HG03103 (cell line): Measurements from ENCODE around the gene DENND5A.
"Not testable (repeated sequence)": the region's sequence is repeated elsewhere in the genome, so short reads cannot be mapped to it uniquely, and the experiment has no call there.

Experiments
- ATAC-seq: cut with Tn5 transposase; IDR thresholded peaks from one replicate; pipeline ENCODE4 v1.9.1; 2021; ENCODE audit warnings: low read depth; ENCODE audit not compliant: unreplicated experiment

Gene DENND5A

DNA sequence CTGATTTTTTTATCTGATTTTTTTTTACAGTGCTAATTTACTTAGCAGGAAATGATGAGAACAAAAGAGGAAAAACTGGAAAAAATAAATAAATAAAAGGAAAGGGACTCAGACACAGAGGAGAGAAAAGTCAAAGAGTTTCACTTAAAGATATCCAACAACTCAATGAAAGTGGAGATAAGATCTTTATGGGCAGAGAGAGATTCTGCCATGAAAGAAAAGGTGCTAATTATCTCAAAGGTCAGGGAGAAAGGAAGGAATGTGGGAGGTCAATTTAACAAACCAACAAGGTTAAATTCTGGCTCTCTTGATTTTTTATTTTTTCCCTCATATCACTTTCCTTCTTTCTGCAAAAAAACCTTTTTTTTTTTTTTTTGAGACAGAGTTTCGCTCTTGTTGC, 86.0 kb downstream of the DENND5A start:
- no peak for ATAC-seq

DNA sequence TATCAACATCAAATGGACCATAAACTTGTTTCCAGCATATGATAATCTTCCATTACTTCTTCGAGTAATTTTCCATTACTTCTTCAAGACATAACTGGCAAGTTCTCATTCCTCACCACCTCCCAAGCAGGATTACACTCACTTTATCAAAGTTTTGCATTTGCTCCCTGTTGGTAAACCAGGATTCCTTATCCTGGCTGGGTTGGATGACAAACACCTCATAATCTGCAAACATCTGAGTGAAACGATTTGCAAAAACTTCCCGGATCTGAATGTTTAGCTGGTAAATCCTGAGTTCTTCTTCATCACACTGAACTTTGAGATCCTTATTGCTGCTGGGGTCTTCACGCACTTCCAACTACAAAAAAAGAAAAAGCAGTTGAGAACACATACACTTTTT, 86.4 kb downstream of the DENND5A start:
- ATAC-seq, result no peak

DNA sequence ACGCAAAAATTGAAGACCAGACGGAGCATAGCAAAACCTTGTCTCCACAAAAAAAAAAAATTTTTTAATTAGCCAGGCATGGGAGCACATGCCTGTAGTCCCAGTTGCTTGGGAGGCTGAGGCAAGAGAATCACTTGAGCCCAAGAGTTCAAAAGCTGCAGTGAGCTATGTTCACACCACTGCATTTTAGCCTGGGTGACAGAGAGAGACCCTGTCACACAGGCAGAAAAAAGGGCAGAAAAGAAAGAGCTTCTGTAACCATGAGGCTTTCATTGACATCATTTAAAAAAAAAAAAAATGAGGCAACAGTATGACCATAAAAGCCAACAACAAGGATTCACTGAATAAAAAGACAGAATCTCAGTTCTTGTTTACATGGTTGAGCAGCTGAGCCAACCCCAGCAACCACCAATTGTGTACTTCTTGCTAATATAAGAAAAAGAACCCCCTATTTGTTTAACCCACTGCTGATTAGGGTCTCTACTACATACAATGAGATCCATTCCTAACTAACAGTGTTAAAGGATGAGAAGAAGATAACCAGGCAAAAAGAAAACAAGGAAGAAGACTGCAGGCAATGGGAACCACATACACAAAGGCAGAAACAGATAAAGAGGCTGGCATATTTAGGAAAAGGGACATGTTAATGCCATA, 87.6 kb downstream of the DENND5A start:
- ATAC-seq, result no peak

DNA sequence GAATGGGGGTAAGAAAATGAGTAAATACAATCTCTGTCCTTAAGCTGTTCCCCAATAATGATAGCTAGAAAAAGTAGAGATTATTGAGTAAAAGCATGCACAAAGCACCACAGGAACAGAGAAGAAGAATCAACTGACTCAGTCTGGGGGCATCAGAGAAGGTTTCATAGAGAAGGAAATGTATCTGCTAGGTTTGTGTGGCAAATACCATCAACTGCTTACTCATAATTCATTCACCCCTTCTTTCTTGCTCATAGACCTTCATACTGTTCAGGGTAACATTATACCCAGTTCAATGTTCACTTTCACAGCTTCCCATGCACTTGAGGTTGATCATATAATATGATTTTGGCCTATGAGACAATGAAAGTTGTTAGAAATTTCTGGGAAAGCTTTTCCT, 88.6 kb downstream of the DENND5A start:
- no peak for ATAC-seq

DNA sequence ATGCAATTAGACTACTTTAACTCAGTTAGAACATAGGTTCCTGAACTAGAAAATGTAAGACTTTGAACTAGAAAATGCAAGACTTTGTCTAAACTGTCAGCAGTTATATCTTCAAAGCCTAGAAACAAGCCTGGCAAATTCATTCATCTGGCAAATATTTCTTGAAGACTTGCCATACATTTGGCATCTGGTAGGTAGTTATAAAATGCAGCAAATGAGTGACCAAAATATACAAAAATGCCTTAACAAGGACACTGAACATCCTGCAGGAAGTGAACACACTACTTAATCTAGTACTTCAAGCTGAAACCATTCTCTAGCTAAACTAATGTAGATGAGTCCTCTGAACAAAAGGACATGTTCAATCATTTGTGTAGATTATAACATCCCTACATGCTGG, 89.0 kb downstream of the DENND5A start:
- ATAC-seq, result no peak

DNA sequence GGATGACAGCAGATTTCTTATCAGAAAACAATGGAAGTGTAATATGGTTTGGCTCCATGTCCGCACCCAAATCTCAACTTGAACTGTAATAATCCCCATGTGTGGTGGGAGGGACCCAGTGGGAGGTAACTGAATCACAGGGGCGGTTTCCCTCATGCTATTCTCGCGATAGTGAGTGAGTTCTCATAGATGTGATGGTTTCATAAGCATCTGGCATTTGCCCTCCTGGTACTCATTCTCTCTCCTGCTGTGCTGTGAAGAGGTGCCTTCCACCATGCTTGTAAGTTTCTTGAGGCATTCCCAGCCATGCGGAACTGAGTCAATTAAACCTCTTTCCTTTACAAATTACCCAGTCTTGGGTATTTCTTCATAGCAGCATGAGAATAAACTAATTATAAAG, 92.8 kb downstream of the DENND5A start:
- no peak for ATAC-seq

DNA sequence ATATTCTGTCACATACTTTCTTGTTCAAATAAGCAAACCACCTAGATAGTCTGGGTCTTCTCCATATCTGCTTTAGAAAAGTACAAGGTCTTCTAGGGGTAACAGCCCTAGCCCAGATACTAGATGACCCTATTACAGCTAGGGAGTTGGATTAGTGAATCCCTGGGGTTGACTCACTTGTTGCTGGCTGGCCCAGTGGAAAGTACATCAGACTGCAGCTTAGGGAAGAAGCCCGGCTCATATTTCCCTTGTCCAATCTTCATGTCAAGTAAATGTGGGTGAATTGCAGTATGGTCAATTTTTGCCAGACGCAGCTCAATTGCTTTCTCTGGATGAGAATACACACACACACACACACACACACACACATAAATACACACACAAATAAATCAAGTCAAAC, 94.7 kb downstream of the DENND5A start:
- ATAC-seq, result no peak

DNA sequence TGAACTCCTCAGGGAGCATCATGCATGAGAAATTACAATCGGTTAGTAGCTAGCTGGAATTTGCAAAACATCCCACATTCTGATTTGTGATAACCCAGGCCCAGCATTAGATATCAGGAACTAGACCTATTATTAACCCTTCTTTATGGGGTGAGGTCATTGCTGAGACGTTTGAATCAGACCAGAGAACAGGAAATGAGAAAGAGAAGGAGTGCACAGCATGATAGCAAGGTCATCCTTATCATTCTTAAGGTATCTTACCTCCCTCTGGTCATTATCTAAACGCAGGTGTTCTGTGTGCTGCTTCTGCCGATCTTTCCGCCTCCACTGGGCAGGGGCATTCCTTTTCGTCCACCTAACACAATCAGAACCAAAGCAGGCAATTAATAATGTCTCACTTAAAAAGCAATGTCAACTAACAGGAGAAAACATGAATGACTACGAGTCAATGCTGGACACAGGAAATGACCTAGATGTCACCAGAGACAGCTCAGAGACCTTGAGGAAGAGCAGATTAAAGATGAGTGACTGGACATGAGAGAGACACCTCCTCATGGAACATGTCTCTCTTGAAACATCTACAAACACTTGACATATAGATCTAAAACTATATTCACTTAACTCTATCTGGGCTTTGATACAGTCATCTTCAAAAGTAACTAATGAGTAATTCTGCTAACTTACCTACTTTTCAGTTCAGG, 95.4 kb downstream of the DENND5A start:
- ATAC-seq, result peak; percentile 68

DNA sequence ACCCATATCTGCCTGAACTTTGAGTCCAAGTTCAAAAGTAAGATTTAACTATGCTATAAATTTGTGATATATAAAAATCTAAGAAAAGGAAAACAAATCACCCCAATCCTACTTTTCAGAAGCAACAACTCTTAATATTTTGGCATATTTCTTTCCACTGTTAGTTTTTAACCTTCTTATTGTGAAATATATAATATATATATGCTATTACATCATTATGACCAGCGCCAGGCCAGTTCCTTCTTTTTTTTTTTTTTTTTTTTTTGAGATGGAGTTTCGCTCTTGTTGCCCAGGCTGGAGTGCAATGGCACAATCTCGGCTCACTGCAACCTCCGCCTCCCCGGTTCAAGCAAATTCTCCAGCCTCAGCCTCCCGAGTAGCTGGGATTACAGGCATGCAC, 103.2 kb downstream of the DENND5A start:
- ATAC-seq, result not testable (repeated sequence)

DNA sequence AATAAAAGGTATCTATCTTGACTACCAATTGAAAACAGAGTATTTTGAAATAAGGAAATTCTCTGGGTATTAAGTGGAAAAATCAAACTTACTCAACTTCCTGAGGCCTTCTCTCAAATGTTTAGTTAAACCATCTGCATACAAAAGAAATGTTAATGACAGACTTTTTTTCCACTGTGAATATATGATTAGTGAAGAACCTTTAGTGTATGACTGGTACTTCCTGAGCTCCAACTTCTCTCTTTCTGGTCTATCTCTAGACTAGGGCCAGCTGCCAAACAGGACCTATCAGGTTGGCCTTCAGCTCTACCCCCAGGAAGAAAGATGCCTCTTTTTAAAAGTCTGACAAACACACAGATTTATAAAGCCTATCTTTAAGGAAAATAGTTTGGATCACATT, 105.0 kb downstream of the DENND5A start:
- no peak for ATAC-seq

DNA sequence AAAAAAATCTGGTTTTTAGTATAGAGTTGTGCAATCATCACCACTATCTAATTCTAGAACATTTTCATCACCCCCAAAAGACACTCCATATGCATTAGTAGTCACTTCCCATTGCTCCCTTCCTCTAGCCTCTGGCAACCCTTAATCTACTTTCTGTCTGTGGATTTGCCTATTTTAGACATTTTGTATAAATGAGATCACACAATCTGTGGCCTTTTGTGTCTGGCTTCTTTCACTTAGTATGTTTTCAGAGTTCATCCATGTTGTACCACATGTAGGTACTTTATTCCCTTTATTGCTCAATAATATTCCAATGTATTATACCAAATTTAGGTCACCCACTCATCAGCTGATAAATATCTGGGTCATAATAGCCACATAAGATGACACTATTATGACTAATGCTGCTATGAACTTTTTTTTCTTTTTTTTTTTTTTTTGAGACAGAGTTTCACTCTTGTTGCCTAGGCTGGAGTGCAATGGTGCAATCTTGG, 106.2 kb downstream of the DENND5A start:
- ATAC-seq, result no peak

DNA sequence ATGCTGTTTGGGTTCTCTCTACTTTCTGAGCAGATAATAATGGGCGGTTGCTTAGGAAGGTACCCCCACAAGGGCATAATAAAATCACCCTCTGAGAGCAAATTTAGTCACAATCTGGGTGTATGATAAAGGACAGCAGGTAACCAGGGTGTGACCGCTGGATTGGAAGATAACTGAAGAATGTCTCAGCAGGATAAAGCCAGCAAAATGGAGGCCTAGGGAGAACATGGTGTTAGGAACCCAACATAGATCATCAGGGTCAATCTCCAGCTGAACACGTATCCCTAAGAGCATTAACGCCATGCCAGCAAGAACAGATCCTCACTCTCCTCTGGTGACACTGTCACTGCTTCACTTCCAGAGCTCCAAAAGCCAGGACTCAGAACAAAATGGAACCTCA, 109.2 kb downstream of the DENND5A start:
- no peak for ATAC-seq

DNA sequence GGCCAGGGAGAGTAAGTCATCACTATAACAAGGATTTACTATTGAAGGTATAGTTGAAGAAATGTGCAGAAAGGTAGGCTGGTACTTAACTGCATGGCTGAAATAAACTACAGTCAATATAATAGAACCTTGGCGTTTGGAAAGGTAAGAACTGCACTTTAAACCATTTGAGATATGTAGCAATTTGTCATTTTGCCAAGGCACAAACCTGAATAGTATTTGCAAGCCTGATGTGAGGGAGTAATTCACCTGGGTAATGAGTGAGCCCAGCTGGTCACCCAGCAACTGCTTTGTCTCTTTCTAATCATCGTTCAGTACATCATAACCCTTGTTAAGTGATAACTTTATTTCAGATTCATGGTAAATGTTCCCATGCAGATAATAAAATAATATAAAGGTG, 111.5 kb downstream of the DENND5A start:
- ATAC-seq, result no peak

DNA sequence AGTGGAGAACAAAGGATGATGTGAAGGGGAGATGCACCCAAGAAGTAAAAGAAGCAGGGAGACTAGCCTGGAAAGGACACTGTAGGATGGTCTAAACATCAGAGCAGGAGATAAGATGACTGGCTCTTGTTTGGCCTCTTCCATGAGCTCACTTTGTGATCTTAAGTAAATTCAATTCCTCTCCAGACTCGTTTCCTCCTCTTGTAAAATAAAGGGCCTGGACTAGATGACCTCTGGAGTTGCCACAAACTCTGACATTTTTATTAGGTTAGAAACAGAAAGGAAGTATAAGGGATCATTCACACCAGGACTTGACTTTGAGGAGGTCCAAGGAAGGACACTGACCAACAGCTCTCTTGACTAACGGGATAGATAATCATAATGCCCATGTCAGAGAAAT, 113.5 kb downstream of the DENND5A start:
- no peak for ATAC-seq

DNA sequence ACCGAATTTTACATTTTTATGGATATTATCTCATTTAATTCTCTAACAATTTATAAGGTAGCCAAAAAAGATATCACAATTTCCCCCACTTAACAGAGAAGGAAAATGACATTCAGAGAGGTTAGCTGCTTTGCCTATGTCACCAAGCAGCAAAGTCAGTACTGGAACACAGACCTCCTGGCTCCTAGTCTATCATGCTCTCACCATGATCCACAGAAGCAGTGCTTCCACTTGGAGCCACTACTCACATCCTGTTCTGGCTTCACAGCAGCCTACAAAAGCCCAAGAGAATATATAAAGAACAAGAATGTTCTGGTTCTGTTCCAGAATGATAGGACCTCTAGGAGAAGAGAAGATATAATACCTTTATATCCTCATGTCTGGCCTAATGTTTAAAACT, 114.2 kb downstream of the DENND5A start:
- no peak for ATAC-seq

DNA sequence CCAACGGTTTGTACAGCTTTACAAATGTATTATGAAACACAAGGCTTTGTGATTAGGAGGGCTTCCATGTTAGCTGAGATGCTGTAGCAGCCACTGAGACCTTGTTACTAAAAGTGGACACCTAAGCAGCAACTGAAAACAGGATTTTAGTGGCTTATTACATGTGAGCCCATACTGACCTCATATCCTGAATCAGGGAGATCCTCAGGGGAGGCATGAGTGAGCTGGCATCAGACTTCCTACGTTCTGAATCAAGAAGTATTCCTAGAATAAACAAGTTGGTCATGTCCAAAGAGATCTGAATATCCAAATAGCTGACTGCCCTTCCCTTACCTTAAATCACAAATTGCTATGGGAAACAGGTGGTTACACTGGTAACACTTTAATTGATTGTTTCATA, 114.6 kb downstream of the DENND5A start:
- no peak for ATAC-seq

DNA sequence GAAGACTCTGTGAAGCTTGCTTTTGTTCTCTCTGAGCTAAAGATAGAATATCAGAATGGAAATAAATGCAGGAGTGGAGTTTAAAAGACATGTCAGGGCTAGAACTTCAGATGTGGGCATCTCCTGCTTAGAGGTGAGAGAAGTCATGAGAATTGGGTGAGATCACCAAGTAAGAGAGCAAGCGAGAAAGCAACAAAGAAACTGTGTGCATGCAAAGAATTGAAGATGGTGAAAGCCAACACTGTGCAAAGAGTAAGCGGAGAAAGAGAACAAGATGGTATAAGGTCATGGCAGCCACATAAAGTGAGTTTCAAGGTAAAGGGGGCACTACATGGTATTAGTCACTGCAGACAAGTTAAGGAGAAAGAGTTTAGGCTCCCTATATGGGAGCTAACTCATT, 116.4 kb downstream of the DENND5A start:
- ATAC-seq, result no peak

DNA sequence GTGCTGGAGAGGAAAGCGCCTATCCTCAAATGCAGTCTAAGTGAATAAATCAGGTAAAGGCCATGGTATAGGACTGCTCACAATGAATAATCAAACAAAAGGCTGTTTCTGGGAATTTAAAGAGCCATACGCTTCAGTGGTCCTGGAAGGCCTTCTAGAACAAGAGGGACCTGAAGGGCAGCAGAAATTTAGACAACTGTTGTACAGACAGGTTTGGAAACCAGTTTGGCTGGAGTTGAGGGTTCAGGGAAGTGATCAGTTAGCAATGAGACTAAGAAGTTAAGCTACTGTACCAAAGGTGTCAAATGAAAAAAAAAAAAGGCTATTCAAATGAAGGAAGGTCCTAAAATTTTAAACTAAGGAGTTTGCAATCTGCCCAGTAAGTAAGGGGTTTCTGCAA, 117.1 kb downstream of the DENND5A start:
- ATAC-seq, result no peak

DNA sequence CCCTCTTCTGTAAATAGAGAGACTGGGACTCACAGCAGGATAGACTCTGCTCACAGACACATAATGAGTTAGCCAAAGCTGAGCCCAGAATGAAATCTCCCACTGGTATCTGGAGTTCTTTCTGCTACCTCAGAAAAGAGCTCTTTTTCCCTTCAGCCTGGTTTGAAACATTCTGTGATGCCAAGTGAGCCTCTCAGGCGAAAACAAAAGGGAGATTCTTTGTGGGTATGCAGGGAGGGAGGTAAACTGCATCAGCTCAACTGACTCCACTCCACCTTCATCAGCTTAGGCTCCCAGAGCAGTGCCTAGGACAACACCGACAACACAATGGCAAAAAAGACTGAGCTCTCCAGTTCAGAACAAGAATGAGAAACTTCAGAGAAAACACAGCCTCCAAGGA, 118.7 kb downstream of the DENND5A start:
- no peak for ATAC-seq

DNA sequence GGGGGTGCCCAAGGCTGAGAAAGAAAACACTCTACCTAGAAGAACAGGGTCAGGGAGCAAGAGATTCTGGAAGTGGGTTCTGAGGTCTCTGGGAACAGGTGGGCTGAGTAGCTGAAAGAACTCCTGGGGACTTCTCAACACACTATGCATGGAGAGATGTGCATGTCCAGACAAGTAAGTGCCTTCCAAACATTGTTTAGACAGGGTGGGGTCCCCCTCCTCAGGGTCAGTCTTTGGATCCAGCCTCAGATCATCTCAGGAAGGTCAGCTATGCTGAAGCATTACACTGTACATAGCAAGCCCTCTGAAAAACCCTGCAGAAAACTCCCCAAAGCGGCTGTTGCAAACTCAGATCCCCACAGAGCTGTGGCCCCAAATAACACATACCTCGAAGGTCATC, 119.9 kb downstream of the DENND5A start:
- no peak for ATAC-seq

DNA sequence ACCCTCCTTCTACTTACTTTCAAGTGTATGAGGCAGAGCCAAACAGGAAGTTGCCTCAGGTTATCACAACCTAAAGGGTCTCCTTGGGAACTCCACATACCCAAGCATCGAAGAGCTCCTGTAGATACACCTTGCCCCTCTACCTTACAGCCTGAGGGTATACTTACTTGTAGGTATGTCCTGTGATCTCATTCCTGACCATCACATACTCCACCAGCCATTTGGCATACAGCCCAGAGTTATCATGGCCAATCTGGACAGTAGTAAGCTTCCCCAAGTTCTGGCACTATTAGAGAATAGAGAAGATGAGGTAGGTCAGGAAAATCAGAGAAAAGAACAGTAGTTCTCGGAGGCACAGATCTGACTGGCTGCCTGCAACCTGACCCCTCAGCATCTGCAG, 120.3 kb downstream of the DENND5A start:
- ATAC-seq, result no peak

DNA sequence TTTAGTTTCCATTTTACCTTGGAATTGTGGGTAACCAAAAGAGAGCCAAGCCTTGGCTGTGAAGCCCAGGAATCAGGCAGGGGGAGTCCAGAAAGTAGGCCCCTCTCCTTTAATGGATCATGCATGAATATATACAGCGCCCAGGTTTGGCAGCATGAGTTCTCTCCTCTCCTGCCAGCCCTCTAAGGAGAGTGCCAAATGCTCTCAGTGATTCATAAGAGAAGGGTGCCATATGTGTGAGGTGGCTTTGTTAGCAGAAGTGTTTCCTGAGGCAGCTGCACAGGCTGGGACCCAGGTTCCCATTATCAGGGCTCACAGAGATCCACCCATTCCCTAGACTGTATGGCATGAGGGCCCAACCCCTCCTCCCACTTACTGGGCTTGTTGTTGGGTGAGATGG, 121.4 kb downstream of the DENND5A start:
- no peak for ATAC-seq
